Measurements from ENCODE around the gene CEMIP. TPM values are rescaled to one million over a fixed set of nuclear protein-coding genes. Genes with fewer than 3 reads are reported as not detected.

Gene CEMIP
- total and polyA plus RNA-seq, 12 donors, result 0.08 to 2.2 (median 0.35) TPM

DNA sequence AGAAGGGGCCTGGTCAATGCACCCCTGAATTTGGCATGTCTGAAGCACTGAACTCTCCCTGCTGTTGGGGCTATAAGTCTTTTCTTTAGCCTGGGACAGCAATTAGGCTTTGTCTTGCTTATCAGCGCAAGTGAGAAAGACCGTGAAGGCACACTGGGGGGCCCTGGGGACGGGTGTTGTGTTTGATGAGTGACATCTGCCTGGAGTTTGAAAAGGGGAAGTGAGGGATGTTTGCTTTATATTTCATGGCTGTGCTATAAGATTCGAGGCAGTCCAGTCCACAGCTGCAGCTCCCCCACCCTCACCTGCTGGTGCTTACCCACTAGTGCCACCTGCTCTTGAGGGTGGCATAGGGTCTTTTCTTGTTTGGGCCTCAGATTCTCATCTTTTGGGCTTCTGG, 44.8 kb downstream of the CEMIP start:
- no peak overlapping the region for H3K27ac ChIP-seq
- no peaks in the 10 kb centered on the region for H3K27me3 ChIP-seq
- H3K9me3 ChIP-seq (replicated peaks in 1 of 3), result no peaks in the 10 kb centered on the region
- no peak overlapping the region for H3K4me3 ChIP-seq
- TF ChIP-seq CTCF (IDR thresholded peaks at IDR 0.05), result no peak
- TF ChIP-seq POLR2A (IDR thresholded peaks at IDR 0.05), result no peak
- no peaks in the 10 kb centered on the region for H3K36me3 ChIP-seq (replicated peaks in 1 of 2)
- no peaks in the 10 kb centered on the region for H3K4me1 ChIP-seq (replicated peaks in 1 of 2)
- DNase-seq, result no peak
- WGBS, 4 donors, result 61 to 79% (median 71%) methylated on average over 4 of the region's 4 CpGs
- intact Hi-C loops (cut with DNase I), result no loop called here

- no peaks in the 10 kb centered on the region for H3K36me3 ChIP-seq (replicated peaks in 1 of 2)
- H3K27me3 ChIP-seq, result no peaks in the 10 kb centered on the region
- 75 to 78% (median 76%) methylated on average over 6 of the region's 6 CpGs for WGBS, 4 donors
- TF ChIP-seq CTCF (IDR thresholded peaks at IDR 0.05) (no peak), POLR2A (IDR thresholded peaks at IDR 0.05) (no peak)
- H3K4me1 ChIP-seq (replicated peaks in 1 of 2), result no peaks in the 10 kb centered on the region
- no peak overlapping the region for H3K27ac ChIP-seq
- intact Hi-C loops (cut with DNase I), result no loop called here
- H3K4me3 ChIP-seq, result no peak overlapping the region
- no peaks in the 10 kb centered on the region for H3K9me3 ChIP-seq (replicated peaks in 1 of 3)
- no peak for DNase-seq
Observed at GRCh38 chr15:80825361-80826030, 46.3 kb downstream of the CEMIP start.

DNA sequence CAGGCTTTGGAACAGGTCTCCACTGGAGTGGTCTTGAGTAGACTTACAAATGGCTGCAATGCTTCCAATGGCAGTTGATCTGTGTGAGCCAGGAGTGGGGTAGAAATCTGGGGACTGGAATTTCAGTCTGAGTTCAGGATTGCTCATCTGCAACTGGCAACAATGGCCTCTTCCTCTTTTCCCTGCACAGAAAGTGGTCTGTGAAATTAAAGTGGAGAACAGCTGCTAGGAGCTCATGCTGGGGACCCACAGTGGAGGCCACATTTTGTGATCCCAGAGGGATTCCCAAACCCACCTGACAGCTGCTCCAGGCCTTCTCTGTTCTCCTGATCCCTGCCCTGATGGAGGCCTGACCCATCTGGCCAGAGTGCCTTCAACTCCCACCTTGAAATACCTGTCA, 49.6 kb downstream of the CEMIP start:
- DNase-seq, result no peak
- Histone ChIP-seq H3K36me3 (replicated peaks in 1 of 2) (no peaks in the 10 kb centered on the region), H3K4me1 (replicated peaks in 1 of 2) (no peaks in the 10 kb centered on the region), H3K9me3 (replicated peaks in 1 of 3) (no peaks in the 10 kb centered on the region), H3K27ac (no peak overlapping the region), H3K27me3 (no peaks in the 10 kb centered on the region), H3K4me3 (no peak overlapping the region)
- intact Hi-C loops (cut with DNase I), result no loop called here
- no peak for TF ChIP-seq POLR2A (IDR thresholded peaks at IDR 0.05)
- no peak for TF ChIP-seq CTCF (IDR thresholded peaks at IDR 0.05)

- H3K36me3 ChIP-seq (replicated peaks in 1 of 2), result no peaks in the 10 kb centered on the region
- no peak overlapping the region for H3K4me3 ChIP-seq
- intact Hi-C loops (cut with DNase I), result no loop called here
- H3K27ac ChIP-seq, result no peak overlapping the region
- H3K4me1 ChIP-seq (replicated peaks in 1 of 2), result no peaks in the 10 kb centered on the region
- no peaks in the 10 kb centered on the region for H3K9me3 ChIP-seq (replicated peaks in 1 of 3)
- no peaks in the 10 kb centered on the region for H3K27me3 ChIP-seq
- 80 to 100% (median 95%) methylated on average over 1 of the region's 1 CpG for WGBS, 4 donors
- TF ChIP-seq POLR2A (IDR thresholded peaks at IDR 0.05), result no peak
- no peak for DNase-seq
Observed at GRCh38 chr15:80830677-80831076, 51.5 kb downstream of the CEMIP start.

DNA sequence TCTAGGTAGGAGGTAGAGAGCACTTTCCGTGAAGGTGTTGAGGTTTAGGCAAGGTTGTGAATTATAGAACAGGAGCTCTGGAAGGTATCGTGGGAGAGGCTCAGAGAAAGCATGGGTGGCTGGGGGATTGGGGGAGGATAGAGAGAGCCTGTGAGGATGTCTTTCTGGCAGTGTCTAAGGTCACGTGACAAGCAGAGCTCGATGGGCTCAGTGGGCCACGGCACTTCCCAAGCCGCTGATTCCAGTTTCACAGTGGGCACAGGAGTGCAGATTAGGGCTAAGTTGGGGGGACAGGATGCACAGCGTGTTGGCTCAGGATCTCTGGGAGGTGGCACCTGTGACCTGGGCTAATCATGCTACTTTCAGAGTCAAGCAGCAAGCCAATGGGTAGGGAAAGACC, 52.0 kb downstream of the CEMIP start:
- Histone ChIP-seq H3K36me3 (replicated peaks in 1 of 2) (no peaks in the 10 kb centered on the region), H3K4me1 (replicated peaks in 1 of 2) (no peaks in the 10 kb centered on the region), H3K27me3 (no peaks in the 10 kb centered on the region), H3K9me3 (replicated peaks in 1 of 3) (no peaks in the 10 kb centered on the region), H3K27ac (no peak overlapping the region), H3K4me3 (no peak overlapping the region)
- WGBS, 4 donors, result 89 to 94% (median 92%) methylated on average over 6 to 7 of the region's 7 CpGs
- intact Hi-C loops (cut with DNase I), result no loop called here
- TF ChIP-seq CTCF (IDR thresholded peaks at IDR 0.05), result no peak
- TF ChIP-seq POLR2A (IDR thresholded peaks at IDR 0.05), result no peak
- no peak for DNase-seq

Measured in adrenal gland (tissue), 12 donors.